ENCODE results near the gene FOS. TPM values are rescaled to one million over a fixed set of nuclear protein-coding genes. Genes with fewer than 3 reads are reported as not detected.
A peak's percentile ranks its signal among the peaks of the same experiment; 100 is the strongest.

FOS gene
- total and polyA plus RNA-seq, 12 donors, result 47.9 to 393 (median 118) TPM

- no peaks in the 10 kb centered on the region for H3K9me3 ChIP-seq (replicated peaks in 1 of 3)
- 67 to 78% (median 74%) methylated on average over 13 of the region's 13 CpGs for WGBS, 4 donors
- intact Hi-C loops (cut with DNase I), result no loop called here
- peaks cover 5 to 17% of the 10 kb centered on the region in 2 donors for H3K4me1 ChIP-seq (replicated peaks in 1 of 2)
- TF ChIP-seq POLR2A (IDR thresholded peaks at IDR 0.05) (peak in 1 of 2 donors; percentile 80), CTCF (IDR thresholded peaks at IDR 0.05) (peak in 3 of 6 experiments; percentile 9 to 36 (median 25))
- no peaks in the 10 kb centered on the region for H3K27me3 ChIP-seq
- peaks cover 0 to 29% of the 10 kb centered on the region in 2 donors for H3K36me3 ChIP-seq (replicated peaks in 1 of 2)
- peak overlapping the region in 3 of 5 donors; percentile 1 to 45 (median 26) for H3K27ac ChIP-seq
- peak in 5 of 7 donors; percentile 34 to 71 (median 48) for DNase-seq
- H3K4me3 ChIP-seq, result no peak overlapping the region
These were observed 4.7 kb downstream of the FOS start for GRCh38 chr14:75283162-75283832.

GRCh38 chr14:75283833-75284563, 5.4 kb downstream of the FOS start:
- intact Hi-C loops (cut with DNase I), result no loop called here
- H3K4me3 ChIP-seq, result no peak overlapping the region
- no peak for TF ChIP-seq CTCF (IDR thresholded peaks at IDR 0.05)
- peak; percentile 44 to 69 for TF ChIP-seq POLR2A (IDR thresholded peaks at IDR 0.05)
- H3K27me3 ChIP-seq, result no peaks in the 10 kb centered on the region
- peaks cover 0 to 29% of the 10 kb centered on the region in 2 donors for H3K36me3 ChIP-seq (replicated peaks in 1 of 2)
- H3K4me1 ChIP-seq (replicated peaks in 1 of 2), result peaks cover 5 to 17% of the 10 kb centered on the region in 2 donors
- 56 to 76% (median 66%) methylated on average over 5 of the region's 5 CpGs for WGBS, 4 donors
- peak overlapping the region in 3 of 5 donors; percentile 1 to 53 (median 45) for H3K27ac ChIP-seq
- peak in 5 of 7 donors; percentile 47 to 72 (median 58) for DNase-seq
- no peaks in the 10 kb centered on the region for H3K9me3 ChIP-seq (replicated peaks in 1 of 3)

- intact Hi-C loops (cut with DNase I), result no loop called here
- DNase-seq, result no peak
- no peaks in the 10 kb centered on the region for H3K27me3 ChIP-seq
- H3K27ac ChIP-seq, result no peak overlapping the region
- H3K4me1 ChIP-seq (replicated peaks in 1 of 2), result peaks cover 5 to 16% of the 10 kb centered on the region in 2 donors
- H3K4me3 ChIP-seq, result no peak overlapping the region
- H3K9me3 ChIP-seq (replicated peaks in 1 of 3), result no peaks in the 10 kb centered on the region
- H3K36me3 ChIP-seq (replicated peaks in 1 of 2), result peaks cover 0 to 21% of the 10 kb centered on the region in 2 donors
- TF ChIP-seq POLR2A (IDR thresholded peaks at IDR 0.05) (peak in 1 of 2 donors; percentile 35), CTCF (IDR thresholded peaks at IDR 0.05) (peak in 1 of 6 experiments; percentile 1)
These were observed 6.7 kb downstream of the FOS start for GRCh38 chr14:75285331-75285730.

- H3K27ac ChIP-seq, result no peak overlapping the region
- 60 to 65% (median 62%) methylated on average over 5 of the region's 5 CpGs for WGBS, 4 donors
- intact Hi-C loops (cut with DNase I), result no loop called here
- H3K36me3 ChIP-seq (replicated peaks in 1 of 2), result peaks cover 0 to 11% of the 10 kb centered on the region in 2 donors
- peak in 1 of 7 donors; percentile 58 for DNase-seq
- no peak overlapping the region for H3K4me3 ChIP-seq
- H3K4me1 ChIP-seq (replicated peaks in 1 of 2), result peaks cover 3 to 7% of the 10 kb centered on the region in 2 donors
- TF ChIP-seq POLR2A (IDR thresholded peaks at IDR 0.05) (no peak), CTCF (IDR thresholded peaks at IDR 0.05) (no peak)
- no peaks in the 10 kb centered on the region for H3K9me3 ChIP-seq (replicated peaks in 1 of 3)
- no peaks in the 10 kb centered on the region for H3K27me3 ChIP-seq
These were observed 7.7 kb downstream of the FOS start for GRCh38 chr14:75286313-75286712.
